Lower leg skin (tissue), 4 donors: Measurements from ENCODE around the gene PSMG2. TPM values are rescaled to one million over a fixed set of nuclear protein-coding genes. Genes with fewer than 3 reads are reported as not detected.

Source experiments
- DNase-seq, 2 donors: peaks; one replicate each; pipeline ENCODE4 v3.0.0-alpha.2; 2019; ENCODE audit warnings: low spot score in 2 of 2
- H3K4me3 ChIP-seq: fragments of 200-600 bp; sonication (generic); 2 replicates; pipeline ENCODE4 v1.5.1; 2017; ENCODE audit warnings: mild to moderate bottlenecking, low read depth; ENCODE audit not compliant: poor library complexity, severe bottlenecking
- POLR2A ChIP-seq, 2 donors: fragments of 450-650 bp; IDR thresholded peaks; one replicate each; pipeline ENCODE4 v1.6.1; 2016 to 2017; ENCODE audit warnings: antibody characterized with exemption in 2 of 2, mild to moderate bottlenecking in 1 of 2, moderate library complexity in 1 of 2
- WGBS, 2 donors: methylation state at CpG; one replicate each; pipeline ENCODE4 v1.1.5; 2018; 5-methylcytosine and 5-hydroxymethylcytosine counted together
- intact Hi-C: fragments of 100-400 bp; cut with DNase I; formaldehyde crosslinking; loops from one replicate; pipeline ENCODE4 v1.15.0; 2023; ENCODE audit warnings: low total_unique reads
- total RNA-seq, 4 donors: library from RNA; depleted of rRNA; stranded (reverse); fragments of >200 nt; gene quantifications; one replicate each; pipeline ENCODE4 v1.1.0, GENCODE V29; 2016
- TF ChIP-seq, protein P1 (sequence below), 3 donors: fragments of 450-650 bp; IDR thresholded peaks; one replicate each; pipeline ENCODE4 v1.5.1; 2016; ENCODE audit warnings: antibody characterized with exemption in 3 of 3, mild to moderate bottlenecking in 3 of 3, moderate library complexity in 2 of 3

Gene PSMG2
- total RNA-seq, 4 donors from 2014 or later, result 60.9 to 80.3 (median 72.1) TPM

- 0 to 2% methylated on average over 2 of the region's 2 CpGs for WGBS, 2 donors
- intact Hi-C loops, result no loop called here
- no peak for DNase-seq
- H3K4me3 ChIP-seq, result peak overlapping the region; percentile 87
- TF ChIP-seq POLR2A (IDR thresholded peaks at IDR 0.05), result no peak
- TF ChIP-seq, protein P1, sequence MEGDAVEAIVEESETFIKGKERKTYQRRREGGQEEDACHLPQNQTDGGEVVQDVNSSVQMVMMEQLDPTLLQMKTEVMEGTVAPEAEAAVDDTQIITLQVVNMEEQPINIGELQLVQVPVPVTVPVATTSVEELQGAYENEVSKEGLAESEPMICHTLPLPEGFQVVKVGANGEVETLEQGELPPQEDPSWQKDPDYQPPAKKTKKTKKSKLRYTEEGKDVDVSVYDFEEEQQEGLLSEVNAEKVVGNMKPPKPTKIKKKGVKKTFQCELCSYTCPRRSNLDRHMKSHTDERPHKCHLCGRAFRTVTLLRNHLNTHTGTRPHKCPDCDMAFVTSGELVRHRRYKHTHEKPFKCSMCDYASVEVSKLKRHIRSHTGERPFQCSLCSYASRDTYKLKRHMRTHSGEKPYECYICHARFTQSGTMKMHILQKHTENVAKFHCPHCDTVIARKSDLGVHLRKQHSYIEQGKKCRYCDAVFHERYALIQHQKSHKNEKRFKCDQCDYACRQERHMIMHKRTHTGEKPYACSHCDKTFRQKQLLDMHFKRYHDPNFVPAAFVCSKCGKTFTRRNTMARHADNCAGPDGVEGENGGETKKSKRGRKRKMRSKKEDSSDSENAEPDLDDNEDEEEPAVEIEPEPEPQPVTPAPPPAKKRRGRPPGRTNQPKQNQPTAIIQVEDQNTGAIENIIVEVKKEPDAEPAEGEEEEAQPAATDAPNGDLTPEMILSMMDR (IDR thresholded peaks at IDR 0.05), result no peak
Observed at GRCh38 chr18:12703664-12704063, 822 bp downstream of the PSMG2 start.

- TF ChIP-seq, protein P1 (IDR thresholded peaks at IDR 0.05), result no peak
- TF ChIP-seq POLR2A (IDR thresholded peaks at IDR 0.05), result no peak
- H3K4me3 ChIP-seq, result no peak overlapping the region
- no peak for DNase-seq
- 96 to 97% methylated on average over 5 of the region's 5 CpGs for WGBS, 2 donors
- intact Hi-C loops, result no loop called here
Observed at GRCh38 chr18:12711446-12711845, 8.6 kb downstream of the PSMG2 start.

- 93% methylated on average over 5 of the region's 5 CpGs for WGBS, 2 donors
- no peak for TF ChIP-seq POLR2A (IDR thresholded peaks at IDR 0.05)
- TF ChIP-seq, protein P1 (IDR thresholded peaks at IDR 0.05), result no peak
- intact Hi-C loops, result no loop called here
- H3K4me3 ChIP-seq, result no peak overlapping the region
- no peak for DNase-seq
Observed at GRCh38 chr18:12721495-12722275, 18.8 kb downstream of the PSMG2 start.

DNA sequence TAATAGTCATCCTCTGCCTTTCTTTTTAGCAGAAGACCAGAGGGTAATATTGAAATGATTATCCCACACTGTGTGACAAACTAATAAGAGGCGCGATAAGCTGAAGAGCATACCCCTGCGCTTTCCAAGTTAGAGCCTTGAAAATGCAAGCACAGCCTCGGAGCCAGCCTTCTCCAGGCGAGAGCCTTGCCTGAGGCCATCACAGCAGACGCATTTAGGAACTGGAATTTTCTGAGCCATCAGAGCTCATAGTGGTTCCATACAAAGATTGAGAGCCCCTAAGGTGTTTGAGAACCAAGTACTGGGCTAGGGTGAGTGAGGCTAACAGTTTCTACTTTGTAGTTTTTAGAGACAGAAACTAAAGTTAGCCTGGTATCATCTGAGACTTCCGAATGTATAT, 19.9 kb downstream of the PSMG2 start:
- intact Hi-C loops, result no loop called here
- no peak for DNase-seq
- H3K4me3 ChIP-seq, result no peak overlapping the region
- 74 to 82% methylated on average over 7 of the region's 7 CpGs for WGBS, 2 donors
- TF ChIP-seq POLR2A (IDR thresholded peaks at IDR 0.05), result no peak
- TF ChIP-seq, protein P1 (IDR thresholded peaks at IDR 0.05), result no peak

DNA sequence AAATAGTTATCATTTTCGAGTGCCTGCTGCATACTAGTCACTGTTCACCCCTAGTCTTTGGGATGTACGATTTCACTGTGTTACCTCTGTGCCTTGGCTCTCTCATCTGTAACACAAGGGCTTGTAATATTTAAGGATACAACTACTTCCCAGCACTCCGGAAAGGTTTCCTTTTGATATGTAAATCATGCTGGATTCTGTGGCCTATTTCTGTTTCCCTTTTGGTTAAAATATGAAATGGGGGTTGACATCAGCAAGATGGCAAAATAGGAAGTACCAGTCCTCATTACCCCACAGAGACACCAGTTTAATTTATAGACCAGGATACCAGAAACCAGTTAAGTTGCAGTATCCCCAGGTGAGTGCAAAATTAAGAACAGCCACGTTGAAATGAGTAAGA, 23.5 kb downstream of the PSMG2 start:
- TF ChIP-seq POLR2A (IDR thresholded peaks at IDR 0.05), result no peak
- TF ChIP-seq, protein P1 (IDR thresholded peaks at IDR 0.05), result no peak
- no peak overlapping the region for H3K4me3 ChIP-seq
- WGBS, 2 donors, result 54 to 64% methylated on average over 4 of the region's 4 CpGs
- no peak for DNase-seq
- intact Hi-C loops, result loop anchor here (5.0 kb wide), 1 partner anchor 206 kb away; no protein-coding TSS in a partner anchor
